ENCODE measurements around the gene NPL.

The NPL gene

DNA sequence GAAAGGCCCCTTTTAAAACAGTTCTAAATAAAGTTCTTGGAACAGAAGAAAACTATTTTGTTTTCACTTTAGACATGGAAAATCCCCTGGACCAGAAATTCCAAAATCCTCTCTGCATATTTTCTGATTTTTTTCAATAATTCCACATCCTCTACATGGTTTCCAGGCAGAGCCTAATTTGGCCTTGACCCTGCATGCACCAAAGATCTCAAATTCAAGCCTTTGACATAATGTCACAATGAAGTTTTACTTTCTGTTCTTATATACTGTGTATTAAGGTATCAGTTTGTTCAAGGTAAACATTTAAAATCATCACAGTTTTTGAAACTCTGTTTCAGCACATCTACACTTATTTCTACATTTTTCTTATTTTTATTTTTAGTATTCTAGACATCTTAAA, 12.2 kb upstream of the NPL start:
- in situ Hi-C loops (cut with MboI; ENCODE audit: low sequenced_read_pairs), result loop anchor here (25.0 kb wide), 1 partner anchor 690 kb away; no protein-coding TSS in a partner anchor

DNA sequence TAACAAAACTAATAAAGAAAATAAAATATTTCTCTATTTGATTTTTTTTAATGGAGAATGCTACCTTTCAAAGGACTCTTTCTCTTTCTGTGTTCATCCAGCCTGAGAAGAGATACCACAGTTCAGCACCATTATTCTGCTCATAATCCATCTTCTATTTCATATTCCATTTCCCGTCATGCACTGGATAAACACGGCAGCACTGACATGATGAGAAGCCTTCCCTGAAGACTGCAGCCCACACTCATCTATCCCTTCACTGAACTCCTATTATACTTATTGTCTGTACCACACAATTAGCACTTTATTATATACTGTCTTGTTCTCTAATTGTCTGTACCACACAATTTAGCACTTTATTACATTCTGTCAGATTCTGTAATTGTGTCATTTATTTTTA, 10.7 kb upstream of the NPL start:
- in situ Hi-C loops (cut with MboI; ENCODE audit: low sequenced_read_pairs), result loop anchor here (25.0 kb wide), 1 partner anchor 692 kb away; no protein-coding TSS in a partner anchor

DNA sequence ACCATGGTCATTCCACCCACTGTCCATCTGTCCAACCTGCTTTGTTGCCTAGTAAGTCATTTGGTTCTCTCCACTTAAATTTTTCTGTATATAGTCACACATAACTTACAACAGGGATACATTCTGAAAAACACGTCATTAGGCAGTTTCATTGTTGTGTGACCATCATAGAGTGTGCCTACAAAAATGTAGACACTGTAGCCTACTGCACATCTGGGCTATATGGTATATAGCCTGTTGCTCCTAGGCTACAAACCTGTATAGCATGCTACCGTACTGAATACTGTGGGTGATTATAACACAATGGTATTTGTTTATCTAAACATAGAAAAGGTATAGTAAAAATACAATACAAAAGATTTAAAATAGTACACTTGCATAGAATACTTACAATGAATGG, 10.0 kb upstream of the NPL start:
- in situ Hi-C loops (cut with MboI; ENCODE audit: low sequenced_read_pairs), result loop anchor here (25.0 kb wide), 1 partner anchor 692 kb away; no protein-coding TSS in a partner anchor

DNA sequence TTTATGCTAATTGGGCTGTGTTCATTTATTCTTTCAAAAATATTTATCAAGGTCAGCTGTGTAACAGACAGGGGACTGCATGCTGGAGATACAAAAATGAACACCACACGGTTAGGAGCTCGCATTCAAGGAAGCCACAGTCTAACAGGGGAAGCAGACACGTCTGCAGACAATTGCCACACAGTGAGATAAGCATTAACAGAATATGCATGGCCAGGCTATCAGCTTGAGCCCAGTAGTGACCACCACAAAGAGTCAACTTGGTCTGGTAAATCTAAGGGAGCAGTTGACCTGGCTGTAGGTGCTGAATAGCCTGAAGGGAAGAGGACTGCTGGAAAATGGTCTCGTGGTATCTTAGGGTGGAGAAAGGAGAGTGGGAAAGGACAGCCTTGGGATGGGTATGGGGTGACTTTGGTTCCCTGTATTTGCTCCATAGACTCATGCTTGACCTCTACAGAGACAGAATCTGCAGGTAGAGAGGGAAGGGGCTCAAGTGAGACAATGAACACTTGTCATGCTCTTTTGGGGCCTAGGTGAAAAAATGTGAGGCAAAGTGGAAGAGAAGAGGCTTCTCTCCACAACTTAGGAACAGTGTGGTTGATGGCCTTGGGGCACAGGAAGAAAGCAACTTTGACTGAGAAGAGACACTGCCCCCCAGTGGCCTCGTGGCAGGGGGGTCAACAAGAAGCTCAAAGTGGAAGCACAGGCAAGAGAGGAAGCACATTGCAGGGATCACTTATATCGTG, 7.6 kb upstream of the NPL start:
- in situ Hi-C loops (cut with MboI; ENCODE audit: low sequenced_read_pairs), result loop anchor here (10.0 to 25.0 kb wide), 3 partner anchors 147 to 695 kb away; no protein-coding TSS in a partner anchor

DNA sequence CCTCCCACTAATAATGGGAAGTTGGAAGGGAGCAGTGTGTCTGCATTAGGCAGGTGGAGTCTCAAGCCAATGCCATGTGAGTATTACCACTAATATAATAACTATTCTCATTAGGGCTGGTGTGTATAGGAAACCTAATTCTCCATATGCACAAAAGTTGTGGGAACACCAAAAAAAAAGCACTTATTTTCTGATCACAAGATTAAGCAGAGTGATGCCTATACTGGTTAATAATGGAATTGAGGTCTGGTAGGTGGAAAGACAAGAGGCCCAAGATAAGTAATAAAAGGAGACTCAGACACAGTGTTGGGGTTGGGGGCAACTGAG, 7.0 kb upstream of the NPL start:
- in situ Hi-C loops (cut with MboI; ENCODE audit: low sequenced_read_pairs), result loop anchor here (10.0 to 25.0 kb wide), 3 partner anchors 148 to 695 kb away; no protein-coding TSS in a partner anchor

DNA sequence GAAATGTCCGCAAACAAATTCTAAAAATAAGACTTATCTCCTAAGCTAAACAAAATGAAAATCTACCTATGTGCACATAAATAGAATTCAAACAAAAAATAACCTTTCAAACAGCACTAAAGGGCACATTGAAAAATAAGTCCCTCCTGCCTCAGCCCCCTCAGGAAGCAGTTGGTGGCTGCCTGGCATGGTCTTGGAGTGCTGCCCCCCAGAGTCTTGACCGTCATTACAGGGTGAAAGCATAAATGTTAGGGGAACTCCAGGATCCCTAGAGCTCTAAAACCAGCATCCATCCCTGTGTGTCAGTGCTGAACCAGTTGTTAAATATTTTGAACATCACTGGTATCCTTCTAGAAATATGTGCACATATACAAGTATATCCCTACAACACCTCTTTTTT, 6.5 kb upstream of the NPL start:
- in situ Hi-C loops (cut with MboI; ENCODE audit: low sequenced_read_pairs), result loop anchor here (10.0 to 25.0 kb wide), 3 partner anchors 148 to 696 kb away; no protein-coding TSS in a partner anchor

DNA sequence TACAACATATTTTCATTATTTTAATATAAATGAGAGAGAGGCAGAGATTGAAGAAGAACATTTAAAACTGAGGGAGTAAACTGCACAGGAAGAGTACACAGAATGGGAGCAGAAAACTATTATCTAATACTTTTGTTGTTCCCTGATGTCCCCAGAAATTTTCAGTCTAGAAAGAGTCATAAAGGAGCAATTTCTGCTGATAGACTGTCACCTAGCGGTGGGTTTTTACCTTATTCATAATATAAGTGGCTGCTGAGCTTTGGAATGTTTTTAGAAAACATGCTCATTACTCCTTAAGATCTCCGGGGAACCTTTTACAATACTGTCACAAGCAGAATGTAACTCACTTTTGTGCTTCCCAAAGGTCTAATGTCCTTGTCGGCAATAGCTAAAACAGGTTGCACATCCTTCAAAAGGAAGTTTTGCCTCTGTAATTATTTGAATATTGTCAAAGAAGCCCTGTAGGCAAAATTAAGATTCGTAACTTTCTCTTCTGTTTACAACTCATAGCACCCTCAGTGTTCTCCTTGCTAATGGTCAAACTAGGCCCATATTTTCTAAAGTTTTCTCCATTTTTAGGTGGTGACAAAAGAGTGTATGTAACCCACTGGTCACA, 4.9 kb upstream of the NPL start:
- in situ Hi-C loops (cut with MboI; ENCODE audit: low sequenced_read_pairs), result loop anchor here (10.0 to 25.0 kb wide), 3 partner anchors 150 to 697 kb away; no protein-coding TSS in a partner anchor

DNA sequence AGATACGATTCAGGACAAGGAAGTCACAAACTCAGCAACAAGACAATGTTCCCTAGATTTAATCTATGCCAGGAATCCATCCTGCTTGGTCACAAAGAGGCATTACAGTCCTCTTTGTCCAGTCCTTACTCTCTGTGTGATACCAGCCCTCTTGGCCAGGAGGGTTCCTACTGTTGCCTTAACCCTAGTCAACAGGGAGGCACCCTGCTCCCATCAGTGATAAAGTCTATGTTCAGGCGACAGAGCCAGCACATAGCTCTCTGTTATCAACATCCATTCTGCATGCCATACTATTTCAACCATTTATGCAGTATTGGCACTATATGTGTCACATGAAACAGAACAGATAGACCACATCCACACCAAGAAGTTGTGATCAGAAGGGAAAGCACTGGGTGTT, 4.4 kb upstream of the NPL start:
- in situ Hi-C loops (cut with MboI; ENCODE audit: low sequenced_read_pairs), result loop anchor here (10.0 to 25.0 kb wide), 3 partner anchors 150 to 698 kb away; no protein-coding TSS in a partner anchor

DNA sequence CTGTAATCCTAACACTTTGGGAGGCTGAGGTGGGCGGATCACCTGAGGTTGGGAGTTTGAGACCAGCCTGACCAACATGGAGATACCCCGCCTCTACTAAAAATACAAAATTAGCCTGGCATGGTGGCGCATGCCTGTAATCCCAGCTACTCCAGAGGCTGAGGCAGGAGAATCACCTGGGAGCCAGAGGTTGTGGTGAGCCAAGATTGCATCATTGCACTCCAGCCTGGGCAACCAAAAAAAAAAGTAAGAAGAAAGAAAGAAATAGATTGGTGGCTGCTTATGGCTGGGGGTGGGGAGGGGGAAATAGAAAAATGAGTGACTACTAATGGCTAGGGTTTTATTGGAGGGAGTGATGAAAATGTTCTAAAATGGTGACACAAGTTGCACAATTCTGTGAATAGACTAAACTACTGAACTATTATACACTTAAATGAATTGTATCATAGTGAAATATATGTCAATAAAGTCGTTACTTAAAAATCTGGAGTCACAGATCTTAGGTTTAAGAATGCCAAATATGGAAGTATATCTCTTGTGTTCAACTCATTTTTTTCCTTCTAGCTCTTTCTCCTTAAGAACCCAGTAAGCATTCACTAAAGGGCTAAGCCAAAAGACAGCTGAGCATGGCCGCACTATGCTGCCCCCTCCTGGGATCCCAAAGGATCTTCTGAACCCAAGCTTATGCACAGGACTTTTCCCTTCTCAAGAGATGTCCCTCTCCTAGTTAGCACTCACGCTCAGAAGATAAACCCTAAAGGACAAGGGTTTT, 3.2 kb upstream of the NPL start:
- in situ Hi-C loops (cut with MboI; ENCODE audit: low sequenced_read_pairs), result loop anchor here (10.0 to 25.0 kb wide), 3 partner anchors 152 to 699 kb away; no protein-coding TSS in a partner anchor

DNA sequence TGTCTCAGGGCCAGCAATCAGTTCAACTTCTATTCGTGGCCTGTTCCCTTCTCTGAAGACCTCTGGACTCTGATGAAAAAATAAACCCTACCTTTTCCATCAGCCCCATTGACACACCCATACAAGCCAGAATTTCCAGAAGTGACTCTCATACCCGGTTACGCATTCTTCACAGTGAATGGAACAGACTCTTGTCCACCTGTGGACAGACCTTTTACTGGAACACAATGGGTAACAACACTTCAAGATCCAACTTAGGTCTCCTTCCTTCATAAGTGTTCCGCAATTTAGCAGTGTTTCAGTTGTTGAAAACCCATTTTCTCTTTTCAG, 2.6 kb upstream of the NPL start:
- in situ Hi-C loops (cut with MboI; ENCODE audit: low sequenced_read_pairs), result loop anchor here (10.0 to 25.0 kb wide), 3 partner anchors 152 to 700 kb away; no protein-coding TSS in a partner anchor

DNA sequence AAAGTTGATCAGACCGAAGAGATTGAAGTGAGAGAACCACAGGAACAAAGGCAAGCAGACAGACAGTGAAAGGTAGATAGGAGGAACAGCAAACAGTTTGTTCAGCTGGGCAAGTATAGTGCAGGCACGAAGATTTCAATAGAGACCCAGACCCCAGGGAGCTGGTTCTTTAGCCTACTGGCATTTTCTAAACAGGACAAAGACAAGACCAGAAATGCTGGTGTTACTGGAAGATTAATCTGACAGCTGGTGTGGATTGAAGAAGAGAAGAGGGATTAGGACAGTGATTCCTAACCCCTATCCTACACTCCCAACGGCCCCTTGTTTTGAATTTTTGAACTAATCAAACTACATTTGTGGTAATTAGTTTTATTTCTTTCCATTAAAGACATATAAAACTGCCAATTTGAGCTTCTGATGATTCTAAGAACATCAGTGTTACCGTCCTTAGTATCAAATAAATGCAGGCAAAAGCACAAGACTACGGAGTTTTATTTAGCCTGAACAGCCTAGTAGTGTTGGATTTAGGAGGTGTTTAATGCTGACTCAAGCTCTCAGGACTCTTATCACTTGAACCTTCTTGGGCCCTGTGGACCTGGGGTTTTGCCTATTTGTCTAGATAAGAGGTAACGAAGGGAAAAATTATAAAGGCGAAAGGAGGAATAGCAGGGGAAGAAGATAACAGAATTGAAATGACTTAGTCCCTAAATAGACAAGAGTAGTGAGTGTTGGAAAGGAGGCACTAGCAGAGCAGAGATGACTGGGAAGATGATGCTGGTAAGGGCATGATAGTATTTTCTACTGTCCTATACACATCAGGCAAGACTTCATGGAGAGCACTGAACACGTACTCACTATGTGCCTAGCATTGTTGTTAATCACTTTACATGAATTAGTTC, 2.0 kb downstream of the NPL start:
- in situ Hi-C loops (cut with MboI; ENCODE audit: low sequenced_read_pairs), result loop anchor here (10.0 to 25.0 kb wide), 2 partner anchors 347 to 704 kb away; no protein-coding TSS in a partner anchor

DNA sequence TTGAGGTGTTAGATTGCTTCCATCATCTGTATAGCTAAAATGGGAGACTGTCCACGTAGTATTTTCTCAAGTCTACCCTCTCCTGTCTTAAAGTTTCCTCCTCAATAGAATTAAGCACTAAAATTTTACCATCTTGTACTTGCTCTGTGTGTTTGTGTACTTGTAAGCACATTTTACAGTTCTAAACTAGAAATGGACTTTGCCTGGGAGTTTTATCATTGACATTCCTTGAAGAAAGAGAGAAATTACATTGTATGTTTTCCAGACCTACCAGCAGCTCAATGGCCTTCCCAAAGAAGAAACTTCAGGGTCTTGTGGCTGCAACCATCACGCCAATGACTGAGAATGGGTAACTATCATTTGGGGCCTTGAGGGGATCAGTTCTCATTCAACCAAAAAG, 4.5 kb downstream of the NPL start:
- in situ Hi-C loops (cut with MboI; ENCODE audit: low sequenced_read_pairs), result loop anchor here (10.0 to 25.0 kb wide), 2 partner anchors 349 to 707 kb away; no protein-coding TSS in a partner anchor

DNA sequence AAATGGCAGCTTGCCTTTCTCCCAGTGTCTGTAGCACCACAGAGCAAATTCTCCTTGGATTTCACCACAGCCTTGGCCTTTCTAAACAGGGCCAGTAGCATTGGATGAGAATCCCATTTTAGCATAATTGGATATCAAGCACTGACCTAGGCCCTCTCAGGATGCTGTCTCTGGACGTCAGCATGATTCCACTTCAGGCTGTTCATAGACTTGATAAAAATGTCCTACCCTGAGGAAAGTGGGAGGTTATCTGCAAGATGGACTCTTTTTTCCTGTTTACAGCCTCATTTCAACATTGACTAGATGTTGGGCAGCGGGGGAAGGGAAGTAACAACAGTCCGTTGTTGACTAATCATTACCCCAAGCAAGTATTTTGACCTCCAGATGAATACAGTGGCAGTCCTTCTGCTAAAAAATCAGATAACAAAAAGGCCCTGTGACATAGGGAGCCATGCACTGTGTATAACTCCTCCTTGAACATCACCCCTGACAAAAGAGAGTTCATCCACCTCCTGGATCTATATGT, 5.2 kb downstream of the NPL start:
- in situ Hi-C loops (cut with MboI; ENCODE audit: low sequenced_read_pairs), result loop anchor here (10.0 to 25.0 kb wide), 2 partner anchors 350 to 707 kb away; no protein-coding TSS in a partner anchor

DNA sequence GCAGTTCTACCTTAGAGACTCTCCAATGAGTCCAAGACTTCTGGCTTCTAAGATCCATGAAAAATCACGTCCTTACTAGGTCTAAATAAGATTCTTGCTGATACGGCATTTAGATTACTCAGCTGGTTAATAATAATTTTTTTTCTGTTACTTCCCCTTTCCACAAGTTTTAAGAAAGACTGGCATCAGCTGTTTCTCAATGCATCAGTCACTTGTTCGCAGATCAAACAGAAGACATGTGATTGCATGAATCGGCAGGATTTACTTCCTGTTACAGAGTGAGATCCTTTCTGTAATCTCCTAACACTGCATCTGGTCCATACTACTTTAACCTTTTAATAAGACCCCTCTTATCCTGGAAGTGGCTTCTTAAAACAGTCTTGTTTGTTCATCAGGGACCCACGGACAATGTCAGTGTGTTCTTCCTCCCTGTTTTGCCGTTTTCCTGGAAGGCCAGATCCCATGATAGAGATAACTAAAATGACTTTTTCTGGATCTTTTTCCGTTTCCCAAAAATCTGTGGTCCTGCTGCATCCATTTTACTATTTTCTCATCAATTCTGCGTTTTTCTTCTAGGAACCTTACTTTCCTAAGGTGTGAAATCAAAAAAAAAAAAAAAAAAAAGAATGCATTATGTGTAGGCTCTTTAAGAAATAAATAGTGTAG, 6.1 kb downstream of the NPL start:
- in situ Hi-C loops (cut with MboI; ENCODE audit: low sequenced_read_pairs), result loop anchor here (10.0 to 25.0 kb wide), 2 partner anchors 351 to 708 kb away; no protein-coding TSS in a partner anchor

DNA sequence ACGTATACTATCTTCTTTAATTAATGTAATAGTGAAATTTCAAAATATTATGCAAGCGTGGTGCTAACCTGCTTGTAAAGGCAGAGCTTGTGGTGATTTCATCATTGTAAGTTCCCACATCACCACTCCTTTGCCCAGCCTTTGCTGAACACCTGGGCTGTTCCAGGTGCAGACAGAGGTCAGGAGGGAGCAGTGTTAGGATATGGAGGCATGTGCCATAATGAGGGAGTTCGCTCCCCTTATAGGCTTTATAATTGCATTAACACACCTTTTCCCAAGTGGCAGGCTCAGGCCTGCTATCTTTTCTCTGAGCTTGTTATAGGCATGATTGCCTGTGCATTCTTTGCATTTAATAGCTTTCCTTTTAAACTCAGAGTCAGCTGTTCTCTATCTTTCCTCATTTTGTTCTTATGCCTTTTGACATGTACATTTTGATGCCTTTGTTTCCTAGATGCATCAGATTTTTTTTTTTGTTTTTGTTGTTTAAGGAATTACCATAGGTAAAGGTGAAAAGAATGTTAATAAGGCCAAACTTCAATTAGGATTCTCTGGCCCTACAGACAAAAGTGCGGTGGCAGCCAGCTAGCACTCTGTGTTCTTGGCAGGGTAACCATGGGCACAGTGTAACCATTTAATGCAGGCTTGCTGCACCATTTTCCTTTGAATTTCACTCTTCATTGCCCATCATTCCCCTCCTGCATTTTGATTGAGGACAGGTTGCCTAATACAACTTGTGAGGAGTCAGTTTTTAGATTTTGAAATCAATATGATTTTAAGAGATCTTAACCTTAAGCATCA, 12.6 kb downstream of the NPL start:
- in situ Hi-C loops (cut with MboI; ENCODE audit: low sequenced_read_pairs), result no loop called here

DNA sequence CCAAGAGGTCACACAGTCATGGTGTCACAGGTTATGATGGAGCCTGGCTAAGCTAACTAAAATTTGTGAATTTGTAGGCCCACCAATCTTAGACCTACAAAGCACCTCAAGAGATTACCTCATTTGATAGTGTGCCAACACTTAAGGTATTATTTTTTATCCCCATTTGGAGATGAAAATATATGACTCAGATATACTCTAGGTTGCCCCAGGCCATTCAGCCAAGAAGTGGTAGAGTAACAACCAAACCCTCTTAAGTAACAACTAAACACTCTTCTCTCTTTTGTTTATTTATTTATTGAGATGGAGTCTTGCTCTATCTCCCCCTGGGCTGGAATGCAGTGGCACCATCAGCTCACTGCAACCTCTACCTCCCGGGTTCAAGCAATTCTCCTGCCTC, 14.3 kb downstream of the NPL start:
- in situ Hi-C loops (cut with MboI; ENCODE audit: low sequenced_read_pairs), result no loop called here

DNA sequence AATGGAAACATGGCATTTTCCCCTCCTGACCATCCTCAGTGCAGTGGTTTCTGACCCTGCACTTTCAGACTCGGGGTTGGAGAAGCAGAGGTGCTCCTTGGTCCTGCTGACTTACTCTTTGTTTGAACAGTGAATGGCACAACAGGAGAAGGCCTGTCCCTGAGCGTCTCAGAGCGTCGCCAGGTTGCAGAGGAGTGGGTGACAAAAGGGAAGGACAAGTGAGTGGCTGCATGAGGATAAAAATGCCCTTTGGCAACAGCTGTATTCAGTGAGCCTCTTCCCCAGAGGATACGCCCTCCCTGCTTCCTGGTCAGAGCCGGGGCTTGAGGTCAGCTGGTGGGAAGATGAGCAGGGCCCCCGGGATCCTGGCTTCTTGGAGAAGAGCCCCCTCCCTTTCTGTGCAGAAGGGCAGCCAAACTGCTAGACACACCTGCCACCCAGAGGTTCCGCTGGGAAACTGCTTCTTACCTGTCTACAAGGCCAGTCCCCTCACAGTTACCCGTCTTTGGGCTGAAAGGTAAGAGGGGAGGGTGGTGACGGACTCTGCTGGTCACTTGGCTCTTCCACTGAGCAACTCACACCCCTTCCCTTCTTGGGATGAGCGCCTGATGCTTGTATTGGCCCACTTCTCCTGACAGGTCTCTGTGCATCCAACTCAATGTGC, 16.6 kb downstream of the NPL start:
- in situ Hi-C loops (cut with MboI; ENCODE audit: low sequenced_read_pairs), result no loop called here

DNA sequence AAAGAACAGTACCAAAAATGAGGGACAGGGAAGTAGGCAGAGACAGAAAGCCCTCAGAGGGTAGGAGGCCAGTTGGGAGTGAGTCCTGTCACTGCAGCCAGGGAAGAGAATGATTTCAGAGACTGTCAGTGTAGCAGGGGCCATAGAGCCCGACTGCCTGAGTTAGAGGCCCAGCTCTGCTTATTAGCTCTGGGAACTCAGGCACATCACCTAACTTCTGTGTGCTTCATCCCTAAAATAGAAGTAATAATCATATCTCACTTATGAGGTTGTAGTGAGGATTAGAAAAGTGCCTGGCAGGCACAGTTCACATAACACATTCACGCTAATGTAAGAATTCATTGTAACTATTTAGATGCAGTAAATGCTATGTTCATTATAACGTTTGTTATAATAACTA, 18.3 kb downstream of the NPL start:
- in situ Hi-C loops (cut with MboI; ENCODE audit: low sequenced_read_pairs), result no loop called here

Measured in HL-60/S4 treated with phorbol 12-myristate 13-acetate at 8.2 ng/mL for 4 days and 3 days (cell line).